Measurements from ENCODE around the gene RARB. TPM values are rescaled to one million over a fixed set of nuclear protein-coding genes. Genes with fewer than 3 reads are reported as not detected.
A peak's percentile ranks its signal among the peaks of the same experiment; 100 is the strongest.

RARB gene
- total and polyA plus RNA-seq, 2 donors from 2014 or later = 8.3 to 14.7 TPM

DNA sequence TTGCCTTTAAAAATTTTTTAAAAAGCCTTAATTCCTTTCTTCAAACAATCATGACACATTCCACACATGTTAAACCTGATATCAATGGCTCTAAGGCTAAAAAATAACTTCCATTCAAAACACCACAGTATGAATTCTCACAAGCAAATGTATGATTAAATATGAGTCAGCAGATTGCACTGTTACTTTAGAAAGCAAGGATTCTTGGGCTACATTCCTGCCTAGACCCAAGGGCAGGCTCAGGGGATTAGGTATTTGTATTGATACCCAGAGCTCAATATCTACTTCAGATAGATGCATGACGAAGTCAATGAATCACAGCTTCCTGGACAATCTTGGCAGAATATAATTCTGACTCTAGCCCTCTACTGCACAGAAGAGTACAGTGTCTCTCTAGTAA, 65.7 kb downstream of the RARB start:
- Histone ChIP-seq H3K27me3 (ENCODE audit: control insufficient read depth, insufficient read depth, low read length) (no peaks in the 10 kb centered on the region), H3K4me3 (ENCODE audit: low read length in 3 of 3) (no peak overlapping the region), H3K9me3 (ENCODE audit: control insufficient read depth in 2 of 3, insufficient read depth in 1 of 3, low read length in 3 of 3) (peaks cover 0 to 22% (median 0%) of the 10 kb centered on the region in 3 donors), H3K4me1 (ENCODE audit: control insufficient read depth in 2 of 3, insufficient read depth in 2 of 3, low read depth in 1 of 3, low read length in 3 of 3) (no peaks in the 10 kb centered on the region), H3K9ac (ENCODE audit: low read length in 3 of 3) (no peak overlapping the region), H3K27ac (ENCODE audit: low read depth in 2 of 2, low read length in 2 of 2) (no peak overlapping the region), H3K36me3 (ENCODE audit: control insufficient read depth in 2 of 3, insufficient read depth in 3 of 3, low read length in 3 of 3) (no peaks in the 10 kb centered on the region)
- TF ChIP-seq, protein P1, sequence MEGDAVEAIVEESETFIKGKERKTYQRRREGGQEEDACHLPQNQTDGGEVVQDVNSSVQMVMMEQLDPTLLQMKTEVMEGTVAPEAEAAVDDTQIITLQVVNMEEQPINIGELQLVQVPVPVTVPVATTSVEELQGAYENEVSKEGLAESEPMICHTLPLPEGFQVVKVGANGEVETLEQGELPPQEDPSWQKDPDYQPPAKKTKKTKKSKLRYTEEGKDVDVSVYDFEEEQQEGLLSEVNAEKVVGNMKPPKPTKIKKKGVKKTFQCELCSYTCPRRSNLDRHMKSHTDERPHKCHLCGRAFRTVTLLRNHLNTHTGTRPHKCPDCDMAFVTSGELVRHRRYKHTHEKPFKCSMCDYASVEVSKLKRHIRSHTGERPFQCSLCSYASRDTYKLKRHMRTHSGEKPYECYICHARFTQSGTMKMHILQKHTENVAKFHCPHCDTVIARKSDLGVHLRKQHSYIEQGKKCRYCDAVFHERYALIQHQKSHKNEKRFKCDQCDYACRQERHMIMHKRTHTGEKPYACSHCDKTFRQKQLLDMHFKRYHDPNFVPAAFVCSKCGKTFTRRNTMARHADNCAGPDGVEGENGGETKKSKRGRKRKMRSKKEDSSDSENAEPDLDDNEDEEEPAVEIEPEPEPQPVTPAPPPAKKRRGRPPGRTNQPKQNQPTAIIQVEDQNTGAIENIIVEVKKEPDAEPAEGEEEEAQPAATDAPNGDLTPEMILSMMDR (IDR thresholded peaks at IDR 0.05; ENCODE audit: borderline replicate concordance, extremely low read depth, insufficient read depth) = no peak
- intact Hi-C loops (cut with DNase I) = no loop called here
- DNase-seq = no peak
- FAIRE-seq = no peak

DNA sequence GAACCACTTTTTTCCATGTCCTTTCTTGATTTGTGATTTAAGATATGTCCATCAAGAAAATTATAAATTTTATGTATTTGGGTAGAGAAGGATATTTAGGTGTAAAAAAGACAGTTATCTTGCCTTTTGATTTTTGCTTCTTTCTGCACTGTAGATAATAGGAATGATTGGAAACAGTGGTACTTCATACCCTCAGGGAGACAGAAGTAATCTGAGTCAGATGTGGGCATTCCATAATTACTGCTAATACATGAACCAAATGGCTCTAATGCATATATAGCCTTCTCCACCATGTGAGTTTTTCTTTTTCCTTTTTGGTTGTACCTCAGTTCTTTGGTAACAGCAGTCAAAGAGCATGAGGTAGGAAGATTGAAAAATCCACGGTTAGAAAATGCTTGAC, 67.2 kb downstream of the RARB start:
- no peak for FAIRE-seq

DNA sequence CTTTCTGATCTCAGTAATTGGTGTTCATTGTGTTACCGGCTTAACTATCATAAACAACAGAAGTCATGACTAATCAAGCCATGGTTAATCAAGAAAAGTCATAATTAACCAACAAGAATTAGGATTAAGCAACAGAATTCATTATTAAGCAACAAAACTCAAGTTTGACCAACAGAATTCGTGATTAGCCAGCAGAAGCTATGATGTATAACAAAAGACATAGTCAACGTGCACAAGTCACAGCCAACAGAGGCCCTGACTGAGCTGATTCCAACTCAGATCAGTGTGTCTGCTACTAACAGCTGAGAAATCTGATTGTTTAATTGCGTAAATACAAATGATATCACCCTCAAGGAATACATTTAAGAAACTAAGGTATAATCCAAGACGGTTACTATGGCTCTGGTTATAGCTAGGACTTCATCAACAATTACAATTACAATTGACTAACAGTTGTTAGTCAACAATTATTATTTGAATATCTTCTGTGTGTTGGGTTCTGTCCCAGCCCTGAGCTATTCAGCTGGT, 67.7 kb downstream of the RARB start:
- FAIRE-seq (no peak), DNase-seq (no peak)
- no peak overlapping the region for H3K4me3 ChIP-seq (ENCODE audit: low read length in 3 of 3)
- H3K27me3 ChIP-seq (ENCODE audit: control insufficient read depth, insufficient read depth, low read length) = no peaks in the 10 kb centered on the region
- no peak overlapping the region for H3K9ac ChIP-seq (ENCODE audit: low read length in 3 of 3)
- peaks cover 0 to 22% (median 0%) of the 10 kb centered on the region in 3 donors for H3K9me3 ChIP-seq (ENCODE audit: control insufficient read depth in 2 of 3, insufficient read depth in 1 of 3, low read length in 3 of 3)
- H3K36me3 ChIP-seq (ENCODE audit: control insufficient read depth in 2 of 3, insufficient read depth in 3 of 3, low read length in 3 of 3) = no peaks in the 10 kb centered on the region
- H3K27ac ChIP-seq (ENCODE audit: low read depth in 2 of 2, low read length in 2 of 2) = peak overlapping the region in 1 of 2 donors; percentile 20
- H3K4me1 ChIP-seq (ENCODE audit: control insufficient read depth in 2 of 3, insufficient read depth in 2 of 3, low read depth in 1 of 3, low read length in 3 of 3) = no peaks in the 10 kb centered on the region
- TF ChIP-seq, protein P1 (IDR thresholded peaks at IDR 0.05; ENCODE audit: borderline replicate concordance, extremely low read depth, insufficient read depth) = no peak
- intact Hi-C loops (cut with DNase I) = no loop called here

More for the DNA sequence above, 67.2 kb downstream of the RARB start:
- no peak overlapping the region for H3K9ac ChIP-seq (ENCODE audit: low read length in 3 of 3)
- no peaks in the 10 kb centered on the region for H3K4me1 ChIP-seq (ENCODE audit: control insufficient read depth in 2 of 3, insufficient read depth in 2 of 3, low read depth in 1 of 3, low read length in 3 of 3)
- intact Hi-C loops (cut with DNase I) = no loop called here
- DNase-seq = no peak
- H3K36me3 ChIP-seq (ENCODE audit: control insufficient read depth in 2 of 3, insufficient read depth in 3 of 3, low read length in 3 of 3) = no peaks in the 10 kb centered on the region
- no peak overlapping the region for H3K4me3 ChIP-seq (ENCODE audit: low read length in 3 of 3)
- H3K27ac ChIP-seq (ENCODE audit: low read depth in 2 of 2, low read length in 2 of 2) = no peak overlapping the region
- TF ChIP-seq, protein P1 (IDR thresholded peaks at IDR 0.05; ENCODE audit: borderline replicate concordance, extremely low read depth, insufficient read depth) = no peak
- peaks cover 0 to 22% (median 0%) of the 10 kb centered on the region in 3 donors for H3K9me3 ChIP-seq (ENCODE audit: control insufficient read depth in 2 of 3, insufficient read depth in 1 of 3, low read length in 3 of 3)
- no peaks in the 10 kb centered on the region for H3K27me3 ChIP-seq (ENCODE audit: control insufficient read depth, insufficient read depth, low read length)

DNA sequence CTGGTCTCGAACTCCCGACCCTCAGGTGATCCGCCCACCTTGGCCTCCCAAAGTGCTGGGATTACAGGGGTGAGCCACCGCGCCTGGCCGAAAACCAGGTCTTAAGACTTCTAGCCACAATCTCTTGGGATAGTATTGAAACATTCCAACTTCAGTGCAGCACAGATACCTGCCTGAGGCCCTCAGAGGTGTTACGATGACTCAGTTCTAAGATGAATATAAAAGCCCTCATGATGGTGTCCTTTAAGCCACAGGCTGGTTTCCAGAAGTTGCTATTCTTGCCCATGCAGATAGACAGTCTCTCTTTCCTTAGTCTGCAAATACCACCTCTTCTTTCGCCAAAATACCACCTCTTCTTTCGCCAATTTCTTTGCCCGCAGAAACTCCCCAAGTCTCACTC, 69.0 kb downstream of the RARB start:
- Histone ChIP-seq H3K9me3 (ENCODE audit: control insufficient read depth in 2 of 3, insufficient read depth in 1 of 3, low read length in 3 of 3) (peaks cover 0 to 22% (median 0%) of the 10 kb centered on the region in 3 donors), H3K9ac (ENCODE audit: low read length in 3 of 3) (no peak overlapping the region), H3K27me3 (ENCODE audit: control insufficient read depth, insufficient read depth, low read length) (no peaks in the 10 kb centered on the region), H3K36me3 (ENCODE audit: control insufficient read depth in 2 of 3, insufficient read depth in 3 of 3, low read length in 3 of 3) (peaks cover 0 to 2% (median 0%) of the 10 kb centered on the region in 3 donors), H3K4me3 (ENCODE audit: low read length in 3 of 3) (no peak overlapping the region), H3K27ac (ENCODE audit: low read depth in 2 of 2, low read length in 2 of 2) (no peak overlapping the region), H3K4me1 (ENCODE audit: control insufficient read depth in 2 of 3, insufficient read depth in 2 of 3, low read depth in 1 of 3, low read length in 3 of 3) (no peaks in the 10 kb centered on the region)
- DNase-seq (no peak), FAIRE-seq (no peak)
- TF ChIP-seq, protein P1 (IDR thresholded peaks at IDR 0.05; ENCODE audit: borderline replicate concordance, extremely low read depth, insufficient read depth) = no peak
- intact Hi-C loops (cut with DNase I) = no loop called here
